NK-92 (cell line): Measurements from ENCODE around the gene CREB3L4.
A peak's percentile ranks its signal among the peaks of the same experiment; 100 is the strongest.

Source experiments
- DNase-seq: peaks from one replicate; lab custom pipeline; 2025; ENCODE audit not compliant: unreplicated experiment; lab: John Stamatoyannopoulos, UW

Gene CREB3L4

DNA sequence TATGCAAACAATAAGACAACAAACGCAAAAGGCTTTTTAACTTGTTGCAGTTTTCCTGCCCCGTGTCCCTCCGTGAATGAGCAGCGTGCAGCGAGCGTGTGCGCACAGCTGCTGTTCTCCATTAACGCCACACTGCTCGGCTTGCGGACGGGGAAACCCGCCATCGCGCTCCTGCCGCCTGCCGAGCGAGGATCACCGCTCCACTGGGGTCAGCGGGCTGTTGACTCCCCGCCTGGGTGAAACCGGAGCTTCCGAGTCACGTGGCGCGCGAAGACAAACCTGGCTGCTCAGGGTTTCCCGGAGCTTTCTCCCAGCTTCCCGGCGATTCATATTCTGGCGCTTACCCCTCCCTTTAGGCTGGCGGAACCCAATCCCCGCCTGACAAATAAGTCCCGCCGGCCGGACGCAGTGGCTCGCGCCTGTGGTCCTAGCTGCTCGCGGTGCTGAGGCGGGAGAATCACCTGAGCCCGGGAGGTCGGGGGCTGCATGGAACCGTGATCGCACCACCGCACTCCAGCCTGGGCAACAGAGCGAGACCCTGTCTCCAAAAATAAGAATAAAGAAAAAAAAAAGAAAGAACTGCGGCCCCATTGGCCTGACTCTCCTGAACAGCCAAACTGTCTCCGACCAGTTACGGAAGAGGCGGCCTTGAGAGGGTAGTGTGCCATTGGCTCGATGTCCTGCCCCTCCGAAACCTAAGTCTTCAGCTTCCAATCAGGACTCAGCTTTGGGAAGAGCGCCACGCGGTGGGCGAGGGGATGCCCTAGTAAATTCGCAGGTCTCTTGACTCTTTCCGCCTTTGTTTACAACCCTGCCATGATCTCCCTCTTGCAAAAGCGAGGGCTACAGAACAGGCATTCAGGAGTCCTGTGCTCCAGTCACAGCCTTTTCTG lies at the start of gene CREB3L4:
Gene CREB3L4, plus strand, starts transcription at position 796 of the 893 bp plus-strand sequence. CDS start 624 bp downstream, outside the sequence.
- peak; percentile 27 for DNase-seq

DNA sequence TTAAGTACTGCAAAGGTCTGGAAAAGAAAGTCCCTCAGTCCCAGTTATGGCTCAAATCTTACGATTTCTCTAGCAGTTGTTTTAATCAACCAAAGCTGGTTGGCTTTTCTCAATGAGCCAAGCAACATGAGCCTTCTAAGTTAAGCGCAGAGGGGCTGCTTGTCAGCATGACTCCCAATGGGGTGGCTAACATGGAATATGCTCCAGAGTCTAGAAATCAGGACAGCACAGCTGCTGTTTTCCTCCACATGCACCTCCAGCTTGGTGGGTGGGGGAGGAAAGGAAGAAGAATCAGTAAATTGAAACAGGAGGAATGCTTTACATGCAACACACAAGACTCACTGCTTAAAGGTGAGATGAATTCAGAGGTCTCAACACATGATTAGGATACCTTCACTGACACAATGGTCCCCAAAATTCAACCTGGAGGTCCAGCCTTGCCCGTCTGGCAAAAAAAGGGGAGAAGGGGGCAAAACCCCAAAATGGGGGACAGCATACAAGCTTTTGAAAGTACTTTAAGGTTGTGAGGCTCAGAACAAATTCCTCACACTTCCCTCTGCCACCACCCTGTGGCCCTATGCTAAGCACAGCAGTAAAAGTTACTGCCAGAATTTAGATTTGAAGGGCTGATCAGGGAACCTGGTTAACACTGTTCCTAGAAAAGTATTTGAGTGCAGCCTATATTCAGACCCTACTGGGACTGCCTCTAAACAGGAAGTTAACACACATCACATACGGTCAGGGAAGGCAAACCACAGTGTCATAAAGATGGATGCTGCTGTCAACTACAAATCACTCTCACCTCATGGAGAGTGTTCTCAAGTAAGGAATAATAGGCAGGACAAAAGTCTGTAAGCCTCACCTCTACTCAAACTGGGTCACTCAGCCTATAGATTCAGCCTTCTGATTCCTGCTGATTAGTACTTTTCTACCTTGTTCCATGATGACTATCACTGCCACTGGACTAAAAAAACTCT lies 47.5 kb upstream of the CREB3L4 start:
- DNase-seq: no peak

DNA sequence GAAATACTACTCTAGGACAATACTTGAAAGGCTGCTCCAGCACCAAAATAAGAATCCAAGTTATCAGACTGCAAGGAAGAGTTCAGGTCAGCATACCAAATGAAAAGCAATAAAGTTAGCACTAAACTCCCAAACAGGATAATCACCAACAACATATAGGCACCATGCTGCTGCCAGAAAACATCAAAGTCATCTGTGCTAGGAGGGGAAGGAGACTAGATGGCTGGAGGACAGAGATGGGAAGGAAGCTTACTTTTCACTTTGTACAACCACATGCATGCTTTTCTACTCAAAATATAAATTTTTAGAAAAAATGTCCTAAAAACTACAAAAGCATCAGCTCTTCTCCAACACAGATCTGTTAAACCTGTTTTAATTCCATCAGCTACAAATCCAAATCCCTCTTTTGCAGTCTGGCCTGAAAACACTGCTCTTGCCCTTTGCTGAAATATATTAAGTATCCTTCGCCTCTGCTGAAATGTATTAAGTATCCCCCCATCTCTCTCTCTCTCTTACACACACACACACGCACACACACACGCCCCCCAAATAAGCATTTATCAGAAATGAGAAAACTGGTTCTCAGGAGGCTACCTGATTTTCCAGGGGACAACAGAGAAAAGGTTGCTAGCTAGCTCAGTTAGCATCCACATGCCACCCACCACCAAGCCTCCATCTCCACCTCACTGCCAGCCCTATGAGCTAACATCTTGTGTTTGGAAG lies 46.5 kb upstream of the CREB3L4 start:
- DNase-seq: no peak

GRCh38 chr1:153921803-153922075 lies 46.0 kb upstream of the CREB3L4 start:
- DNase-seq: no peak

DNA sequence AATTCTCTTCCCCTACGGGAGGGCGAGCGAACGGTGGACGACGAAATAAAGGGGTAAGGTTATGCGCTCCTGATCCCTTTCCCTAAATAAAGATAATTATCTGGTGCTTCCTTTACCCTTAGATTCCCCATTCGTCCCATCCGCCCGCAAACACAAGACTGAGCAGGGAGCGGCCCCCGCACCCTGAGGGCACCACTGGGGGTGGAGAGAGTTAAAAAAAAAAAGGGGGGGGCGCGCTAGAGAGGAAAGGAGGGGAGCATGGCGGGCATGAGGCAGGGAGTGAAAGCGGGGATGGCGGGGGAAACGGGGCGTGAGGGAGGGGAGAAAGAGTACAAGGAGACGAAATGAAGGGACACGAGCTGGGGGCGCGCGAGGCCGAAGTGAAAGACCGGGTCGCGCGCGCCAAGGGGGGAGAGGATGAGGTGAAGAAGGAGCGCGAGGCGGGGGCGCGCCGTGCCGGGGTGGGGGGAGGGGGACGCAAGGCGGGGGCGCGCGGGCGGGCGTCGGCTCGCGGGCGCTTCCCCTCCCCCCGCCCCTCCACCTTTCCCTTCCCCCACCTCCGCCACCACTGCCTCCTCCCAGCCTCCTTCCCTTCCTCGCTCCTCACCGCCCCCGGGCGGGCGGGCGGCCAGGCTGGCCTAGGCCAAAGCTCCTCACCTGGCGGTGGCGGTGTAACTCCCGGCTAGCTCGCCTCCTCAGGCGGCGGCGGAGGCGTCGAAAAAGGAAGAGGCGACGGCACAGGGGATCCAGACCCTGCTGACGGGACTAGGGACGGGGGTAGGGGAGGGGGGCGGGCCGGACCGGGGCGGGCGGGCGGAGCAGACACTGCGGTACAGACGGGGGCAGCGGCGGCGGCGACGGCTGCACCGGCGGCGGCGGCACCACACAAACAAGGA lies 45.4 kb upstream of the CREB3L4 start:
- DNase-seq: no peak

DNA sequence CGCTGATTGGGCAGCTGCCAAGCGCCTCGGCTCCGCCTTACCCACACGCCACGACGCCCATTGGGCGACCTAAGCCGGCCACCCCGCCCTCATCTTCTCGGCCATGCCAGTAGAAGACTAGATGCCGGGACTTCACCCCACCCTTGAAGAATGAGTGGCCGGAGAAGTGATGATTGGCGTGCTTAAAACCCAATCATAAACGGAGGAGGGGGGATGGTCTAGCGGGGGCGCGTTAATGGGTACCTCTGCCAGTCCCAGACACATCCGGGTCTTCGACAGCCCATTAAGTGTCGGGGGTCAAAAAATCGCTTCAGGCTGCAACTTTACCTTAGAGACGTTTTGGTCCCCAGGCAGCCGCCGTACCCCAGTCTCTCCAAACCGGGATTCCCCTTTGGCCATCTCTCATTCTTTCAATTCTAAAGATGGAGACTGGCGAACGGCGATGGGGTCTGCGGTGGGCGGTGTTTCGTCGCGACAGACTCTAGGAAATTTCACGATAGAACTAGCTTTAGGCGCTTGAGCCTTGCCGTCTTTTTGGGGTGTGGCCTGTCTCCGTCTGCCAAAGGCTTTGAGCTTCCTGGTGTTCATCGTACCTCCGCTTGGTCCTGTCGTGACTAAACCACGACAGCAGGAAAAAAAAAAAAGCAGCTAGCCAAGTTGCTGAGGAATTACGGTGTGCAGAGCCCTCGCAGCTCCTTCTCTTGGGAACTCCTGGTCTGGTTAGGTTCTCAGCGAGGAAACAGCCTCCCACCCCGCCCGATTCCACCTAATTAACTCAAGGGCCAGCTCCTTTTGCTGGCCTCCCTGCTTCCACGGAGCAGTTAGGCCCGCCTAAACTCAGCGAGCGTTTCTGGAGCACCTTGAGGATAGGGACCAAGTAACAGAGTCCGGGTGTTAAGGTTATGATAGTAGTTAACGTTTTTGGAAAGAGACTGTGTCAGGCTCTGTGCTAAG lies 44.5 kb upstream of the CREB3L4 start, which contains the start of gene GATAD2B:
Gene GATAD2B, minus strand, starts transcription at position 1 of the 954 bp plus-strand sequence. CDS start 94,625 bp downstream, outside the sequence.
- DNase-seq: peak; percentile 98

- DNase-seq: no peak
Observed at GRCh38 chr1:153926405-153926804, 41.3 kb upstream of the CREB3L4 start.

DNA sequence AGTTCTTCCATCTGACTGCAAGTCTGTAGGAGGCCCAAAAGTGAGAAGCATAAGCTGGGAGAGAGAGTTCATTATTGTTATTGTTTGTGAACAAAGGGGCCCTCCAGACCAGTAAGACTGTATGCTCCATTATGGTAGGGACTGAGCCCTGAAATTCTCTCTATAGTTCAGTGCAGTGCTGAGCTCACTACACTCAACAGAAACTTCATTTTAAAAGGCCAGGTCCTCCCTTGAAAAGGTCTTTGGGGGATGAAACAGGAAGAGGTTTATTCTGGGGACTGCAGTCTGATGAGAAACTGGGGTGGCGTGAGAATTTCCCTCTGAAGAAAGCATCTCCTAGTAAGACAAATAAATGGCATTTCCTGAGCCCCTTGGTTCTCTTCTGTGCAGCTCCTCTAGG lies 39.5 kb upstream of the CREB3L4 start:
- no peak for DNase-seq

GRCh38 chr1:153928791-153929341 lies 38.8 kb upstream of the CREB3L4 start:
- DNase-seq: no peak

- DNase-seq: no peak
Observed at GRCh38 chr1:153929426-153929825, 38.3 kb upstream of the CREB3L4 start.

GRCh38 chr1:153929981-153930948 lies 37.4 kb upstream of the CREB3L4 start:
- no peak for DNase-seq

DNA sequence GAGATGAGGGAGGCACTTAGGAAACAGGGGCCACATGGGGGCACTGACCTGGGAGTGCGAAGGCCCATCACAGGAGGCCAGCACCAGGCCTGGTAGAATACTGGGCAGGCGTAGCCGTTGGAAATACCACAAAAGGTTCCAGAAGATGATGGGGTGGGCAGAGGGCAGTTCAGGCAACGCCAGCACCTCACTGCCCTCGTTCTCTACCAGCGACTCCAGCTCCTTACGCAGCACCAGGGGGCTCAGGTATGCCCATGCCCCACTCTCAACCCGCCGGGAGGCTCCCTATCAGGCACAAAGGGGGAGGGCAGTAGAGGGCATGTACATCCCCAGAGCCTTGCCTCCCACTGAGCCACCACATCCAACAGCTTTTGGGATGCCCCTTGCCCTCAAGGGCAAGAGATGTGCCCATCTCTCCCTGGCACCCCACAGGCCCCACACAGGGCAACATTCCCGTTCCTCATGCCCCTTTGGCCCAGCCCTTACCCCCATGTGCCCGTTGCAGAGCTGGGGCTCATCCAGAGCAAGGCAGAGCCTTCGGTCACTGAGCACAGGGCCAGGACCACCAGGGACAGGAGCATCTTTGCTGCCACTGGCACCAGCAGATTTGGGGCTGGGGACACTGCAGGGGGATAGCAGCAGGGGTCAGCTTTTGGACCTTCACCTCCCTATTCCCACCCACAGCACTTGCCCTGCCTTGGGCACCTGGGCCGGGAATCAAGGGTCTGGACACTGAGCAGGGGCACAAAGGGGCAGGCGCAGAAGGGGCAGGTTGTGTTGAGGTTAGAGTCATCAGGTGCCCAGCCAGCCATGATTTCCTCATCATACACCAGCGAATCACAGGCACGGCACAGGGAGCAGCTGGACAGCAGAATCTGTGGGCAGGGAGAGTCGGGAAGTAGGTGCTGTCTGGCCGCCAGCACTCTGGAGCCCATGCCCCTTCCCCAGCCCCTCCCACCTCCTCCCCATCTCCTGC lies 35.3 kb upstream of the CREB3L4 start:
- DNase-seq: no peak

DNA sequence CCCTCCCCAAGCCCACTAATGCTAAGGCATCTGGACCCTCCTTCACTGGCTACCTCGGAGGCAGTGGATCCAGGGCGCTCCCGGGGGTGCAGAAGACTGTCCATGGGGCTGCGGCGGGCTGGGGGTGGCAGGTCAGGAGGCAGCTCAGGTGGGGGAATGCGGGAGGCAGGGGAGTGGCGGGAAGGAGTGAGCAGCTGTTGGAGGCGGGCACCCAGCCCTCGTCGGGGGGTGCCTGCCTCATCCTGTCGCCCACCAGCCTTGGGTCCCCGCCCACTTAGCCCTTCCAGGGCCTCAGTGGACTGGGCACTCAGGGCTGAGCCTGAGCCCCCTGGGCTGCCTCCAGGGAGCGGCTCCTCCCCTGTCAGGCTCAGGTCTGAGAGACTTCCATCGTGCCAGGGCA lies 34.3 kb upstream of the CREB3L4 start:
- no peak for DNase-seq

- no peak for DNase-seq
Observed at GRCh38 chr1:153933955-153934354, 33.7 kb upstream of the CREB3L4 start.

DNA sequence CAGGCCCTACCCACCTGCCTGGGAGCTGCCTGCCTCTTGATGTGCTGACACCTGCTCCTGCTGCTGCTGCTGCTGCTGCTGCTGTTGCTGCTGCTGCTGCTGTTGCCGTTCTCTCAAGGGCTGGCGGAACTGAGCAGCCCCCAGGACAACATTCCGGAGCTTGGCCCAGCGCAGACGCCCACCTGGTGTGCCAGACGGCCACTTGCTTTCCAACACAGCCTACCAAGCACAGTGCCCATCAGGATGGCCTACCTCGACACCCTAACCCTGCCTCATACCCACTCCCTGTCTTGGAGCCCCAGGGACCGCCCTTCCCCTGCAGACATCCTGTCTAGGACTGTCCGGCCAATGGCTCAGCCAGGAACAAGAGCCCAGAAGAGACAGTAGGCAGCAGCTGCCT lies 33.0 kb upstream of the CREB3L4 start:
- DNase-seq: no peak
